Measurements from ENCODE around the gene SELENON.

GRCh38 chr1:25845664-25846063 is 45.7 kb downstream of the SELENON start:
- TF ChIP-seq CTCF (IDR thresholded peaks at IDR 0.05 in 4 of 5, conservative IDR thresholded peaks at IDR 0.05 in 1 of 5) (no peak), POLR2A (IDR thresholded peaks at IDR 0.05) (no peak)

Data from gastrocnemius medialis (tissue), 4 donors.